Forelimb muscle (tissue), 1 donor: ENCODE results near the gene ITGB1. TPM values are rescaled to one million over a fixed set of nuclear protein-coding genes. Genes with fewer than 3 reads are reported as not detected.

Source experiments
- DNase-seq: peaks from one replicate; pipeline ENCODE4 v3.0.0-alpha.2; 2013; ENCODE audit warnings: low read depth
- polyA plus RNA-seq: library from polyadenylated mRNA; unstranded; fragments of 120-200 nt; gene quantifications from one replicate; pipeline ENCODE4 v1.2.1, GENCODE V29; 2013; ENCODE audit not compliant: insufficient read length

The ITGB1 gene
- polyA plus RNA-seq, 1 donor, result 364 TPM

DNA sequence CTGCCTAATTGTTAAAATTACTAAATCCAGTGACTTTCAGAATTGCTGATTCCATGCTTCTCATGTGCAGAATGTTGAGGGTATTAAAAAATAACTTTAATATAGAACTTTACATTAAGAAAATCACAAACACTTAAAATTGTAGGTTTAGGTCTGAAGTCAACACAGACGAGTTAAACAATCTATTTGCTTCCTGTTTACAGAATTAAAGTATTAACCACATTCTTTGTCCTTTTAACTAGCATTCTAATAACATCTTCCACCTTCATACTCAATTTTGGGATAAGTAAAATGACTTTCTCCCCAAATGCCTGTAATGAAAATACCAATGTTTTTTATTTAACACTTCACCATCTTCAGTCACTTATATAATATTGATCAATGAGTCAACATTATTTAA is 2.2 kb downstream of the ITGB1 start:
- DNase-seq, result no peak

GRCh38 chr10:32955299-32955772 is 2.7 kb downstream of the ITGB1 start:
- DNase-seq, result no peak

GRCh38 chr10:32954545-32955298 is 3.3 kb downstream of the ITGB1 start:
- DNase-seq, result no peak

- no peak for DNase-seq
These were observed 4.0 kb downstream of the ITGB1 start for GRCh38 chr10:32954080-32954479.

DNA sequence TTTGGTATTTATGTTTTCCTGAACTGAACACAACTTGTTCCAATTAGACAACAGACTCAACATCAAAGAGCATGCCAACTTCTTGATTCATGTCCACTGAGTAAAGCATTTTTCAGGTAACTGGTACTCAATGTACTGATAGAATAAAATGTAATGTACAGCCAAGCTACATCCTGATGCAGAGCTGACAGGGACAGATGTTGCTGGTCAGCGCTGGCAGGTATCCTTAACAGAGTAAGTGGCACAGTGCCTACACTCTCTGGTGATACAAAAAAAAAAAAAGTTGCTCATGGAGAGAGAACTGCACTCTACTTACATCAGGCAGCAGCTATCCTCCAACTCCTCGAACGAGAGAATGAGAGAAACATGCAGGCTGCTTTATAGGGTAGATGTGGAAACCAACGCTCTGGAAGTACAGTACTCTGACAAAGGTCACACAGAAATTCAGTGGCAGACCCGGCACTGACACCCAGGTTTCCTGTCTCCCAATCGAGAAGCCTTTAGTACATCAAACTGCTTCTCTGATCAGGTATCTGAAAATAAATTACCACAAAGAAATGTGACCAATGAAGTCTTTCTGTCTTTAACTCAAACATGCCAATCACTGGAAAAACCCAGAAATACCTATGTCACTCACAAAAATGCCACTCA is 4.6 kb downstream of the ITGB1 start:
- DNase-seq, result no peak

GRCh38 chr10:32952541-32953276 is 5.3 kb downstream of the ITGB1 start:
- DNase-seq, result no peak

DNA sequence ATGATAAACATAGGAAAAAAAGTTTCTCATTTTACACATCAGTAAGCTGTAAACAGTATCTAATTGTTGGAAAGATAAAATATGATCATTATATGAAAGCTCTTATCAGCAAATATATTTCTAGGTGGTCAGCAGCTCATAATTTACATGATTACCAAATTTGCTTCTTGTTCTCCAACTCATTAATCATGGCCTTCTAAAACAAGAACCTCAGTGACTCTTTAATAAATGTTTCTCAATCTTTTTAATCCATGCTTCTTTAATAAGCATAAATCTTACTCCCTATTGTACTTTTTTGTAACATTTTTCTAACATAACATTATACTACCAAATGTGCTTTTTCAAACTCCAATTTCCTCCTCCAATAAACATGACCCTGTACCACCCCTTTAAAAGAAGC is 5.9 kb downstream of the ITGB1 start:
- DNase-seq, result no peak

- no peak for DNase-seq
These were observed 6.9 kb downstream of the ITGB1 start for GRCh38 chr10:32951111-32951510.

- no peak for DNase-seq
These were observed 7.4 kb downstream of the ITGB1 start for GRCh38 chr10:32950591-32951108.

DNA sequence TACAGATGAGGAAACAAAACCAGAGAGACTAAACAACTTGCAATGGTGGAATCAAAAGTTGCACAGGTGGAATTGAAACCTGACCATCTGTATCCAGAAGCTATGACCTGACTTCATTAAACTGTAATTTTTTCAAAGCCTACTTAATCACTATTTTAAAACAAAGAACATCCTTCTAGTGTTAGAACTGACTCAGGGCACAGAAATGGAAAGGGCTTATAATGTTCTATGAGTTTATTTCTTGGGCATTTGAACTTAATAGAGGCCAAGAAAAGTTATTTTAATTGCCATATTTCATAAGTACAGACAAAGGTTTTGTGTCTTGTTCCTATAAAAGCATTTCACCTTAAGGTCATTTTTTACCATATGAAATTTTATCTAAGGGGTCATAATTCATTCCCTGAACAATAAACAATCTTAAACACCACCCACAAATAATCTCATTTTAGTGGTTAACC is 8.8 kb downstream of the ITGB1 start:
- no peak for DNase-seq

- DNase-seq, result no peak
These were observed 9.6 kb downstream of the ITGB1 start for GRCh38 chr10:32948451-32948850.

GRCh38 chr10:32947586-32947985 is 10.4 kb downstream of the ITGB1 start:
- DNase-seq, result no peak

- no peak for DNase-seq
These were observed 11.9 kb downstream of the ITGB1 start for GRCh38 chr10:32946108-32946507.

DNA sequence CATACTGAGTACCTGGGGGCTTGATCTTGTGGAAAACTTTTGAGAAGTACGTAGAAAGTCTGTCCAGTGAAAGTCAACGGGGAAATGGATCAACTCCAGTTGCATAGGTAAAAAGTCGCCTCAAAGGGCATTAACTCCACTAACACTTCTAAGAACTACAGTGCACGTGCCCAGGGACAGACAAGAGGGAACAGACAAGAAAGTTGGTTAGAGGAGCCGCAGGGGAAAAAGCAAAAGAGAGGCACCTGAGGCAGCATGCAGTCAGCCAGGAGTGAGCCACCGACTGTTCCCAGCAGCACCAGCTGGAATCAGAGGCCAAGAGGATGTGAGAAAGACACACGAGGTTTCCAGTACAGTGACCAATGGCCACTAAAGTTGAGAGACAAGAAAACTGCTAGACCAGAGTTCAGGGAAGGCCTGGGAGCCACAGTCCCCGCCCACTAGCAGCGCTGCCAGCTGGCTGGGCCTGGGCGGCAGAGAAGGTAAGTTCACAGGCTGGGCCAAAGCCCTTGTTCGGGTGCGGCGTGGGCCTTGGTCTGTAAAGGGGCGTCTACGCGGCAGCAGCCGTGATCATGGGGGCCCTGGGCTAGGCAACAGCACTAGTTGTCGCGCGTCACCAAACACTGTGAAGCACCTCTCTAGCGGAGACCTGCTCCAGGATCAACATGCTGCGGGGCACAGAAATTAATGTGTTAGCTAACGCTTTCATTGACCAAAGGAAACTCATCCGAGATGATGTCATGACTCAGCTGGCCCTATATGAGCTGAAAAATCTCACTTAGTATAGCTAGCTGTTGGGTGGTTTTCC is 14.0 kb downstream of the ITGB1 start:
- no peak for DNase-seq

DNA sequence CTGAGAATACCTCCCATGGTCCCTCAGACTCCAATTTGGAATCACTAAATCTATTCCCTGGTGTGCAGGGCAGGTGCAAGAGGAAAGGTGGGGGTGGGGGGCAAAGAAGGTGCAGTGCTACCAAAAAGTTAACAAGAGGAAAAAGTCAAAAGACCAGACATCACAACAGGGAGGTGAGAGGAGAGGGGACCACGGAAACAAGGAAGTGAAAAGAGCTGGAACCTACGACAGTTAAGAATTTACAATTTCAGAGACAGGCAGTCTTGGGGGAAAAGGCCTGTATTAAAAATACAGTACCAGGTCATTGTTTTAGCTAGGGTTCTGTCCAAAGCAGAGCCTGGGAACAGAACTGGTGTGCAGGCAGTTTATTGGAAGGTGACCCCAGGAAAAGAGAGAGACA is 14.6 kb downstream of the ITGB1 start:
- no peak for DNase-seq

DNA sequence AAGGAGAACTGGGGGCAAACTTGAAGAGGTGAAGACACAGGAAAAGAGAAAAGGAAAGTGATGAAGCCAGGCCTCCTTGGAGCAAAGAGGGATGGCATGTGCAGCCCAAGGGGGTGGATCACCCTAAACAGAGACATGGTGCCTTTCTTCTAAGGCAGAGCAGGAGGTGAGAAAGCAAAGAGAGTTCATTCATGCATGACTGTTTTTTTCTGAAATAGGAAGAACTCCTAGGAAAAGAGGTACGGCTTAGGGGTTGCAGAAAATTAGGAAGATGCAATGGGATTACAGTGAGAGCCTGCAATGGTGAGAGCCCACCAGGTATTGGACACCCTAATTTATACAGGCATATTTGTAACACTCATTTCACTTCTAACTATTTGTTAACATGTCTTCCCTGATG is 15.9 kb downstream of the ITGB1 start:
- DNase-seq, result no peak

- DNase-seq, result no peak
These were observed 16.7 kb downstream of the ITGB1 start for GRCh38 chr10:32941357-32941756.

- no peak for DNase-seq
These were observed 17.4 kb downstream of the ITGB1 start for GRCh38 chr10:32940321-32941301.

- no peak for DNase-seq
These were observed 18.5 kb downstream of the ITGB1 start for GRCh38 chr10:32939296-32940111.
